ENCODE measurements around the gene GPANK1.

The GPANK1 gene

GRCh38 chr6:31614684-31615578 is 49.9 kb downstream of the GPANK1 start, which contains the start of gene AIF1:
TSS of gene AIF1 (plus strand) at chr6:31615234. CDS start at chr6:31615330, 96 bp downstream.
- no peak for DNase-seq

GRCh38 chr6:31614075-31614619 is 50.6 kb downstream of the GPANK1 start:
- no peak for DNase-seq

Measured in right forelimb (tissue), 1 donor.